Activated T-helper 9 cell treated with anti-CD3 and anti-CD28 coated beads, Interleukin-2, amount 50 U/mL, for 16 hours (primary cell): Measurements from ENCODE around the gene TMEM143.
"Not testable (repeated sequence)": the region's sequence is repeated elsewhere in the genome, so short reads cannot be mapped to it uniquely, and the experiment has no call there.

Source experiments
- DNase-seq: peaks from one replicate; pipeline ENCODE4 v3.0.0-alpha.2; 2020; ENCODE audit warnings: low read depth

The TMEM143 gene

DNA sequence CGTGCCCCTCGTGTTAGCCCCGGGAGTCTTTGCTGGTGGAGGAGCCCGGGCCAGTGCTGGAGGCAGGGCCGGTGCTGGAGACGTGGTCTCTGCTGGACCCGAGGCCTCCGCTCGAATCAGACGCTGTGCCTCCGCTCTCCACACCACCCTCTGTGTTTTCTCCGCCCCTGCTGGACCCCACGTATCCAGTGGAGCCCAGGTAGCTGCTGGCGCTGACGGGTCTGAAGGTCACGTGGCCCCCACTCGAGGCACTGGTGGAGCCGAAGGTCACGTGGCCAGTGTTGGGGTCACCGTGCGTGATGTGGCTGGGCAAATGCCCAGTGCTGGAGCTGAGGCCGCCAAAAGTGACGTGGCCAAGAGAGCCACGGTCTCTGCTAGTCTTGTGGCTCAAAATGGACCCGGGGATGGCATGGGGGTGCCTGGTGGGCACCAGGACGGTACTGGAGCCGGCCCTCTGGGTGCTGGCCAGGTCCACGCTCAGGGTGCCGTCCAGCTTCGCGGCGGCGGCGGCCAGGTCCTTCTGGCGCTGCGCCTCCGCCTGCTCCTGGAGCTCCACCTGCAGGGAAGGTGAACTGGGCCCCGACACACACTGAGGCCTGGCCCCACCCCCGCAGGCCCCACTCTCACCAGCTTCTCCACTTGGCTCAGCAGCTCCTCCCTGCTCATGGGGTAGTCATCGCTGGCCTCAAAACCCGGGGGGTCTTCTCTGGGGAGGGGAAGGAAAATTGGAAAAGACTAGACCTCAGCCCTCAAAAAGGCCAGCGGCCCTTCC, 66.6 kb downstream of the TMEM143 start:
- DNase-seq: no peak

DNA sequence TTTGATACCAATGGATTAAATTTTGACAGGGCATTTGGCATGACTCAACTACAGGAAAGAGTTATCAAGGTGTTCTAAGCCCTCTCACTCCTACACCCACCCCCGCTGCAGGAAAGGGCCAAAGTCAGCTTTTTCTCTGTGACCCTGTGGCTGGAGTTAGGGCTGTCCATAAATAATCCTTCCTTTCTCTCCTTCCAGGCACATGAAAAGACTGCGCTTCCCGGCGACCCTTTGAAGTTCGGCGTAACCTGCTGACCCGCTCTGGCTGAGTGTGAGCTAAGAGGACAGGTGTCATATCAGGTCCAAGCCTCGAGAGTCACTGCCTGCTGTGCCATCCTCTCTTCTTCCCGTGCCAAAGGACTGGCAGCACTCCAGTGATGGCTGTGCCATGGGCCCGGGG, 68.3 kb downstream of the TMEM143 start:
- DNase-seq: no peak

DNA sequence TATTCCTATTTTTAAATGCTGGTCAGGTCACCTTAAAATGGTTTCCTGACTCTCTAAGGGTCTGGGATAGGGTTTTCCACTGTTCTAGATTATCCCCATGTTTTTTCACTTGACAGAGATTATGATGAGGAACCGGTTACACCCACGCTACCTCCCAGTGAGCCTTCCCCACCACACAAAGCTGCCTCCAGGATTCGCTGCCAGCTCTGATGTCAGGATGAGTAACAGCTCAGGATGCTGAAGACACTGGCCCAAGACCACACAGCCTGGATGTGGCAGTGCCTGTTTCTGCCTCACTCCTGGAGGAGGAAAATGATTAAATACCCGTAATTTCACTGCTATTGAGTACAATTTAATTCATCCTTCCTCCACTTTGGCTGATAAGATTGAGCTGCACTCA, 70.9 kb downstream of the TMEM143 start:
- DNase-seq: no peak

DNA sequence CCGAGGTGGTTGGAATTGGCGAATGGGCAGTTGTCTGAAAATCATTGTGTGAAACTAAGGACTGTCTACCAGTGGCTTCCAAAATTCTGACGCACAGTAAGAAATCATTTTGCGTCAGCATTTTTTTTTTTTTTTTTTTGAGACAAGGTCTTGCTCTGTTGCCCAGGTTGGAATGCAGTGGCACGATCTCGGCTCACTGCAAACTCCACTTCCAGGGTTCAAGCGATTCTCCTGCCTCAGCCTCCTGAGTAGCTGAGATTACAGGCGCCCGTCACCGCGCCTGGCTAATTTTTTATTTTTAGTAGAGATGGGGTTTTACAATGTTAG, 72.3 kb downstream of the TMEM143 start:
- not testable (repeated sequence) for DNase-seq

DNA sequence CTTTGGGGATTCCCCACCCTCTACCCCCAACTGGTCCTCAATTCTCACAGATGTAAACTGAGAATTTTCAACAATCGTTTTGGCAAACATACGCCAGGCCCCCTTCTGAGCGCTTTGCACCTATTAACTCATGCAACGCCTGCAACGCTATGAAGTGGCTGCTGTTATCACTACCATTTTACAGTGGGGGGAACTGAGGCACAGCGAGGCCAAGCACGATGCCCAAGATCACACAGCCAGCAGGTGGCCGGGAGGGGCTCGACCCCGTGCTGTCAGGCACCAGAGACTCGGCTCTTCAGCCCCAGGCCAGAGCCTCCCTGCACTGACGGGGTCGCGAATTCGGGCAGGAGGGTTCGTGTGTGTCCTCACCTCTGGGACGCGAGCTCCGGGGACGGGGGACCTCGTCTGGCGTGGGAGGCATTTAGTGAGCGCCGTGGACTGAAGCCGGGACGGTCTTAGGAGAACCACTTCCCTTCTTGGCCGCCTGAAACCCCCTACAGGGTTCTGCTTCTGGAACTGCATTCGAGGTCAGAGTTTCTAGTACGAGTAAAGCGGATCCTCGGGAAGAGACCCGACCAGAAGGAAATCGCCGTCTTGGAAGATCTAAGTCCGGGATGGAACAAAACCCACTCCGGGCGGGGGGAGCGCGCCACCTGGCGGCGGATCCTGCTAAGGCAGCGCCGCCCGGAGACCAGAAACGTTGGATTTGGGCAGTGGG, 72.8 kb downstream of the TMEM143 start:
- peak; percentile 46 for DNase-seq

DNA sequence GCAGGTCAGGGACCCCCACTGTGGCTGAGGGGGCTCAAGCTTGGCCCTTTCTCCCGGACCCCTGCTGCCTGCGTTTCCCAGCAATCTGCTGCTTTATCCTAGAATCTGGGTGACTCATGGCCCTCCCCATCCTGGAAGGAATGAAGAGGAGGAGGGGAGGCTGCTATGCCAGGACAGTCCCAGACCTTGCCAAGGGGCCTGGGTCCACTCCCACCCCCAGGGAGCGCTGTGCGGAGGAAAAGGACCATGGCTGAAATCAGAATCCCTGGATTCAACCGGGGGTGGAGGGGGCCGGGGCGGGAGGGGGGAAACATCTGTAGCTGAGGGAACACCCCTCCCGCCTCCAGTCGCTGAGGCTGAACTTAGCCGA, 73.4 kb downstream of the TMEM143 start:
- DNase-seq: no peak

DNA sequence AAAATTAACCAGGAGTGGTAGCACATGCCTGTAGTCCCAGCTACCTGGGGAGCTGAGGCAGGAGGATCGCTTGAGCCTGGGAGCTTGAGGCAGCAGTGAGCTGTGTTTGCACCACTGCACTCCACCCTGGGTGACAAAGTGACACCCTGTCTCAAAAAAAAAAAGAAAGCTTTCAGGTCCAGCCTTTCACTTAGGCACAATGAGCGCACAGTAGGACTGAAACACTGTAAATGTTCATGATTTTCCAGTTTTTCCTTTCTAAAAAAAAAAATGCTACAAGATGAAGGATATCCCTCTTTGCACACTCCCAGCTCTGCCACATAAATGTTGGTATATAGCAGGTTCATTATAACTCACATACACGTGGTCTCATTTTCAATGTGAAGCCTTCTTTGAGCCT, 76.0 kb downstream of the TMEM143 start:
- no peak for DNase-seq

DNA sequence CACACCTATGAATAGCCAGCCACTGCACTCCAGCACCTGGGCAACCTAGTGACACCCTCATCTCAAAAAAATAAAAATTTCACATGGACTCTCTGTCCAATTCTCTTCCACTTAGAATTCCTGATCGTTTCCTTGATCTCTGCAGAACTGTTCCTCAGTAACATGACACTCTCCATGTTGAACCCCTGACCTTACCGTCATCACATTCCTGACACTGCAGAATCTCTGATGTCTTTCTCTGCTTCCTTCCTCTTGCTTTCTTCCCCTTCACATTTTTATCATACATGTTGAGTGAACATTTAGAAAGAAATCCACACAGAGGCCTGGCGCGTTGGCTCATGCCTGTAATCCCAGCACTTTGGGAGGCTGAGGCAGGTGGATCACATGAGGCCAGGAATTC, 78.8 kb downstream of the TMEM143 start:
- no peak for DNase-seq

DNA sequence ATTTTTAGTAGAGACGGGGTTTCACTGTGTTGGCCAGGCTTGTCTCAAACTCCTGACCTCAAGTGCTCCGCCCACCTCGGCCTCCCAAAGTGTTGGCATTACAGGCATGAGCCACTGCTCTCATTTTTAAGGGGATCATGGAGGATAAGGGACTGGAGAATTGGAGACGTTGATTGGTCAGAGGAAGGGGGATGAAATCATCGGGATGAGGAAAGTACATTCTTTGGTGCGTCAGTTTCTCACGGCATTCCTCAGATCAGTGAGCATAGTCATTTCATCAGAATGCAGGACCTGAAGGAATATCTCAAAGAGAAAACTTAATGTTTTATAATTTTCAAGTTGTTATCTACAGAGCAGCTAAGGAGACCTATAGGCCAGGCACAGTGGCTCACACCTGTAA, 79.8 kb downstream of the TMEM143 start:
- no peak for DNase-seq
